ENCODE measurements around the gene STOX2.

The STOX2 gene

DNA sequence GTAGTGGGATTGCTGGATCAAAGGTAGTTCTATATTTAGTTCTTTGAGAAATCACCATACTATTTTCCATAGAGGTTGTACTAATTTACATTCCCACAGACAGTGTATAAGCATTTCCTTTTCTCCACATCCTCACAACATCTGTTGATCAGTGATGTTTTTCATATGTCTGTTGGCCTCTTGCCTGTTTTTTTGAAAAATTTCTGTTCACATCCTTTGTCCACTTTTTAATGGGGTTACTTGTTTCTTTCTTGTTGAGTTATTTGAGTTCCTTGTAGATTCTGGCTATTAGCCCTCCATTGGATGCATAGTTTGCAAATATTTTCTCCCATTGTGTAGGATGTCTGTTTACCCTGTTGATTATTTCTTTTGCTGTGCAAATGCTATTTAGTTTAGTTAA is 72.6 kb downstream of the STOX2 start:
- in situ Hi-C loops (cut with HindIII; ENCODE audit: low sequenced_read_pairs) = no loop called here

DNA sequence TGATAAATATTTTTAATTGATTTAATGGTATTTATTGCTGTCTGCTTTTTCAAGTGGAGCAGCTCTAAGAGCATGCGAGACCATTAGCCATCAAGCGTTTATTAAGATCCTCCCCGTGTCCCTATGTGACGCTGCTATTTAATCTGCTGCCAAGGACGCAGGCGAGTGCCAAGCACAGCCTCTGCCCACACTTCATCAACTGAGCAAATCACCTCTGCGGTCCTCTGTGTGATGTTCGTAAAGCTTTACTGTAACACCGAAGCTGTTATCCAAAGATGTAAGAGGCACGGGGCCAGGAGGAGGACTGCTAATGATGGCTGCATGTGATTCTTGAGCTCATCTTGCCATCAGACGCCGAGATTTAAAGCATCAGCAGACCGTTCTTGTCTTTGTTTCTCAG is 79.5 kb downstream of the STOX2 start:
- in situ Hi-C loops (cut with HindIII; ENCODE audit: low sequenced_read_pairs) = no loop called here

DNA sequence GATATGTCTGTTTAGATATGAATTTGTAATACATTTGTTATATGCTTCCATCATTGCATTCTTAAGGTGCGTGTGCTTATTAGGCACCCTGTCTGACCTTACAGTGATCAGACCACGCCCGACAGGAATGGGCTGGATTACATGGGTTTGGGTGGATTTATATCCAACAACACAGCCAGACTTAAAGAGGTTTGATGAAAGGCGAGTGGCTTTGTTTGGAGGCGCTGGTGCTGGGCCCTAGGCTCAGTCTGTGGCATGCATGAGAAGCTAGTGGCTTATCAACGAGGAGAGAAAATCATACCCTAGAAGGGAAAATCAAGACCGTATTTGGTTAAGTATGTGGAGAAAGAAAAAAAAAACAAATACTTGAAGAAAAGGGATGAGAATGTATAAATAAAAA is 80.7 kb downstream of the STOX2 start:
- in situ Hi-C loops (cut with HindIII; ENCODE audit: low sequenced_read_pairs) = no loop called here

DNA sequence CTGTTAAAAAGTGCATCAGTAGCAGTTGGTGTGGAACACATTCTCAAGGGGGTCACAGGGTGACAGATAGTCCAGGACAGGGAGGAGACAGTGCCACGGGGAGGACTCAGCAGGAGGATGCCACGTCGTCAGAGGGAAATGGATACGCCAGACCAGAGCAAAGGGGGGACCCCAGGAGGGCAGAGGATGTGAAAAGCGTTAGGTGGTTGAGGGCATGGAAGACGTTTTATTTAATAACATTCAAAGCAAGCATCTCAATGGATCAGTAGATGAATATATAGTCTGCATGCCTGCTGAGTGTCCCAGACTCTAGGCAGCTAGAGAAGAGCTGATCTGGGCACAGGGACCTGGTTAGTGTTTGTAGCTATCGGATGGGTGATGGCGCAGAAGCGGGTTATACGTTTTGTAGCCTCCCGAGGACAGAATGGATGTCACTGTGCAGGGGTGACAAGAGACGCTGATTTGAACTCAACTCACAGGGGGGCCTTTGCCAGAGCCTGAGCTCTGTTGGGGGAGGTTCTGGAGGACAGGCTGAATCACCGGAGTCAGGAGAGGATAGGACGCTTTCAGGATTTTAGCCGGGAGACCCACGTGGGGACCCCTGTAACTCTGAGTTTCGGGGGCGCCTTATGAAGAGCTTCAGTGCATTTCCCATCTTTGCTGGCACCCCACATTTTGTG is 81.3 kb downstream of the STOX2 start:
- in situ Hi-C loops (cut with HindIII; ENCODE audit: low sequenced_read_pairs) = no loop called here

DNA sequence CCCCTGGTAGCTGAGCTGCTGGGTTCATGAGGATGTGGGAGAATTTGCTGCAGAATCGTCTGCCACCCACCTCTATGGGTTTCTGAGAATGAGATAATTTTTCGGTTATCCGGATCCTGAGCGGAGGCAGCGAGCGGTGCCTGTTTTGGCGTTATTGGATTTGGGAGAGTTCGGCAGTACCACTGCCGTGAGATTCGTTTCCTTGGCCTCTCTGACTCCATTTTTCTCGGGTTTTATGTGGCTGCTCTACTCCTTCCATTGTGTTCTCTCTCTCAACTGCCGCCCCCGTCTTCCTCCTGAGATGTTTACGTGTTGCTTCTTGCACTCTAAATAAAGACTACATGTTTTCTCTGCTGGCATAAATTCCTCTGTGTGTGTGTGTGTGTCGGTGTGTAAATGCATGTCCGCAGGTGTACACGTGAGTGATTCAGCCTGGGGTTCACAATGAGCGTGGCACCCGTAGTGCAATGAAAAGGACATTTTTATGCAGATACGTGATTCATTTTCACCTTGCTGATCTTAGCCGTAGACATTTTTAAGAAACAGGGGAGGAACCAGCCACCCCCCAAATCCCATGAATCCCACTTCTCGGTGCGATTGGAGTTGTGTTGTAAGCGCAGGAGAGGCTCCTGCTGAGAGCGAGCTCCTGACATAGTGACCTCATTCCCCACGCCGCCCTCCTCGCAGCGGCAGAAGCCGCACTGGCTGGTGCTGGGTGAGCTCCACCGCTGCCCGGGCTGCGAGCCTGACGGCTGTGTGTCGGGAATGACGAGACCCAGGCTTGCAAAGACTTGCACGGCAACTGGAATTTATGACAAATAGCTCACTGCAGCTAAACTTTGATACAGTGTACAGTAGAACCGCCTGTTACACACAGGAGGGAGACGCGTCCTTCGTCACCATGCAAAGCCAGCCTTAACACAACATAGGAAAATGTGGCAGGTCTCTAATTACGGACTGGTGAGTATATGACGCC is 82.2 kb downstream of the STOX2 start:
- in situ Hi-C loops (cut with HindIII; ENCODE audit: low sequenced_read_pairs) = no loop called here

DNA sequence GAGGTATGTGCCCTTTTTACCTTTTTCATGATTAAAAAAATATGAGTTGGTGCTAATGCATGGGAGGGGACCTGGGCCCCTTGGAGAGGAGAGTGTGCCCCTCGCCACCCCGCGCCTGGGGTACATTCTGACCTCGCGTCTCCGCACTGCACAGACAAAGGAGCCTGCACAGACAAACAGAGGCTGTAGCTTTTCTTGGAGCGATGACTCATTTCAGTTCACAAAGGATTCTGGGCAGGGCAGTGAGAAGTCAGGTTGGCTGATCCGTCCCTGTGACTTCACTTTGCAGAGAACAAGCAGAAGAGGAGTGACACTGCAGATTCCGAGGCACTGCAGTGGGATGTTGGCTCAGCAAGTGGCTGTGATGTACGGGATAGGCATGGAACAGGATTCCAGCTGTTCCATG is 82.9 kb downstream of the STOX2 start:
- in situ Hi-C loops (cut with HindIII; ENCODE audit: low sequenced_read_pairs) = no loop called here

DNA sequence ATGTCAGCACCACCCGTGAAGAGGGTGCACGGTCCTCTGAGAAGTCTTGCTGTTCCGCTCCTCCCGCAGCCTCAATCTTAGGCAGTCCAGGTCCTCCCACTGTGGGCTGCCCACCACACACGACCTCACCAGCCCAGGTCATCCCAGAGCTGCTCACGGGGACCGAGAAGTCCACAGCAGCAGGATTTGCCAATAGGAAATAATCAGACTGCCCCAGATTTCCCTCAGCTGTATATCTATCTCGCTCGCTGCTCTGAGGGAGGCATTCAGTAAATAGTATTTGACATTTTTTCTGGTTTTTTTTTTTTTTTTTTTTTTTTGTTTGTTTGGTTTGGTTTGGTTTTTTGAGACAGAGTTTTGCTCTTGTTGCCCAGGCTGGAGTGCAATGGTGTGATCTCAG is 83.8 kb downstream of the STOX2 start:
- in situ Hi-C loops (cut with HindIII; ENCODE audit: low sequenced_read_pairs) = no loop called here

DNA sequence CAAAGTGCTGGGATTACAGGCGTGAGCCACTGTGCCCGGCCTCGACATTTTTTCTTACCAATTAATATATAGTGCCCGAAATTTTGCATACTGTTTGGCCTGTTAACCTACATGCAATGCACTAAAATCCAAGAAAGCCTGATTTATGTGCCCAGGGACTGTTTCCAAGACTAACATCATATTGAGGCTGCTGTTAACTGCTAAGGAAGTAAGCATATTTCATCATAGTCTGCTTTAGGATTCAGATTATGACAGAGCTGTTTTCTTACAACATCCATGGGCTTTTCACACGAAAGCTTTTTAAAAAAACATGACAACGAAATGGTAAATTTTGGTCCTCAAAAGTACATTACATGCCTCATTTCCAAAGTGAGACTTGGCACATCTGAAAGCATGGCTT is 84.4 kb downstream of the STOX2 start:
- in situ Hi-C loops (cut with HindIII; ENCODE audit: low sequenced_read_pairs) = no loop called here

DNA sequence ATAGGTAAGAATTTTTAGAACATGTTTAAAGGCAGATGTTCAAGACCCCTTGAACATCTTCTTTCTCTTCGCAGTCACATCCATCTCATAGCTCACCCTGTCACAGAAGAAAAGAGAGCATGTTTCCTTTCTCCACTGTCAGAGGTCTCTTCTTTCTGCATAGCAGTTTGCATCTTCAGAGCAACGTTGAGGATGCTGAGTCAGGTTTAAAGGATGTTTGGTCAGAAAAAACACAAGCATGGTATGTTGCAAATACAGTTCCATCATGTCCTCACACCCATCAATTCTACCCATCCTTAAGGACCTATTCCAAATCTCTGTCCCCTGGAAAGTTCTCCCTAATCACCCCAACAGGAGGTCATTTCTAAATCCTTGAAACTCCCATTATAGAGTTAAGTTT is 84.8 kb downstream of the STOX2 start:
- in situ Hi-C loops (cut with HindIII; ENCODE audit: low sequenced_read_pairs) = no loop called here

DNA sequence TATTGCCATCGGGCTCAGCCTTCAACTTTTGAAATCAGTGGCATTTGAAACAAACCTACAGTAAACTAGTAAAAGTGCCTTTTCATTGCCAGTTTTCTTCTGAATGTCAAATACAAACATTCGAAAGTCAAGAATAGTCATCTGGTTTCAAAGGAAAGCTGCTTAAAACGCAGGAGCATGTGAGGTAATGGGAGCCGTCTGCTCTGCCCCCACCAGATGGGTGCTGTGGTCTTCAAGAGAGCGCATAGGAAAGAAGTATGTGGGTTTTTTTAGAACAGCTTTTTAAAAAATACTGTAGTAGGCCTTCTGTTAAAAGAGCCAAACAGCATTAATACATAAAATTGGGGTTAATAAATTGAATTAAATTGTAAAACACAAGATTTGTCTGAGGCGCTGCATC is 88.6 kb downstream of the STOX2 start:
- in situ Hi-C loops (cut with HindIII; ENCODE audit: low sequenced_read_pairs) = no loop called here

DNA sequence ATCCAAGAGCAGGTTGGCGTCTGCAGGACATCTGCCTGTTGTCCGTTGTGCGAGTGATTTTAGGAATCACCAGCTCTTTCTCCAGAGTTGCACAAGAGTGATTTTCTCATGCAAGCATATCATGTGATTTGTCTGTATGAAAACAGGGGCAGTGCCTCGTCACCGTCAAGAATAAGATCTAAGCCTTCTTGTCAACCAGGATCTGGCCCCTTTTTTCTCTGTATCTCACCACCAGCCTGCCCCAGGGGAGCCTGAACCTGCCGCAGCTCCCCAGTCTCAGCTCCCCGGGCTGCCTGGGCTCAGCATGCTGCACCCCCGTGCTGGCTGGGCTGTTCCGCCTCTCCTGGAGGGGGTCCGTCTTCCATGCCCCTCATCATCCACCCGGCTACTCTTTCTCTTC is 90.5 kb downstream of the STOX2 start:
- in situ Hi-C loops (cut with HindIII; ENCODE audit: low sequenced_read_pairs) = no loop called here

DNA sequence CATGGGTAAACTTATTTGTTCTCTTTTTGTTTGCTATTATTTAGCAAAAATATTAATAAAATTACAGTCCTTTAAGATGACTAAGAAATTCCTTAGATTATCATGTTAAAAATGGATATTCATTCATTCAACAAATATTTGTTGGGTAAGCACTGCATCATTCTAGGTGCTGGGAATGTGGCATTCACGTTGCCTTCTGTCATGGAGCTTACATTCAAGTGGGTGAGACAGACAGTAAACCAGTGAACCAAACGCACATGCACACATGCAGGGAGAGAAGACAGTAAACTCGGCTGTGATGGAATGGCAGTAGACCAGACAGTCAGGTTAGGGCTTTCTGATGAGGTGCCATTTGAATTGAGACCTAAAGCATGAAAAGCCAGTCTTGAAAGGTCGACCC is 91.8 kb downstream of the STOX2 start:
- in situ Hi-C loops (cut with HindIII; ENCODE audit: low sequenced_read_pairs) = no loop called here

DNA sequence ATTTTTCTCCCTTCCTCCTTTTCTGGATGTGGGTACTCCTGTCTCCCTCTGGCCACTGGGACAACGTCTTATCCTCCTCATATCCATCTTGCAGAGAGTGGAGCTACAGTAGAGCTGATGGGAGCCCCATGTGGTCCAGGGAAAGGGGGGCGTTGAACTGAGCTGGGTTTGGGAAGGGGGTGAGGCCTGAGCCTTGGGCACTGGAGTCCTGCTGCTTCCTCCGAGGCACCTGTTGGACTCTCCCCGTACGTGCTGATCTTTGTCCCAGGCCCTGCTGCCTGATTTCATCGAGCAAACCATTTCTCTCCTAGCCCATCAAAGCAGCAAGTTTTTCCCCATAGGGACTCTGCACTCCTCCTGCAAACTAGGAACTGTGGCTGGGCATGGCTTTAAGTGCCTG is 94.3 kb downstream of the STOX2 start:
- in situ Hi-C loops (cut with HindIII; ENCODE audit: low sequenced_read_pairs) = no loop called here

DNA sequence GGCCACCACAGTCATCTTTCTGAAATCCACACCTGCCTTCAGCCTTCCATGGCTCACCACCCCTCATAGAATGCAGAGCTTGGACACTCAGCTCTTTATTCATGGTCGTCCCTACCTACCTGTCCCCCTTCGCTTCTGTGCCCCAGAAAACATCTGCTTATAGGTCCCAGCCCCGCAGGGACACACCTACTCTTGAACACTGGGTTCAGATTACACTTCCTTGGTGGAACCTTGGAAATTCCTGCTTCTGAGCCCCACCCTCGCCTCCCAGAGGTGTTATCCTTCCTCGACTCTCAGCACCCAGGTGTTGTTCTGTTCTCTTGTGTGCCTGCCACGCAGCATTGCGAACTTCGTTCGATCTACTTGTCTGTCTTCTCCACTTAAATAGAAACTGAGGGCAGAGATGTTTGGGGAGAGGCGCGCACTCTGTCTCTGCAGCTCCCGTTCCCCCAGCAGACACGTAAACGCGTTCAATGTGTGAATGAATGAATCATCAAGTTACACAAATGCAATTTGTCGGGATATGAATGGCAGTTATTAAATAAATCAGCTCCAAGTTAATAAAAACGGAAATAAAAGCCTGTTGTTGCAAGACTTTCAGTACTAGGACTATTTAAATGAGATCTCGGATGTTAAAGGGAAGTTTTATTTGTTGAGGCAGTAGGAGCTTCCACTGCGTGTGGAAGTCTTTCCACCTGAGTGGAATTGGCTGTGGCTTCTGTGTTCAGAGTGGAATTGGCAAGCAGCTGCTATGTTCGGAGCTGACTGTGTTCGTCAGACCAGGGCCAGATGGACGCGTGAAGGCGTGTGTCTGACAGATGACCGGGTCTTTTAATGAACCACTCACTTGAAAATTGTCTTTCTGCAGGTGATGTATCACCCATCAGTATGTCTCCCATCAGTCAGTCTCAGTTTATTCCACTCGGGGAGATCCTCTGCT is 95.6 kb downstream of the STOX2 start:
- in situ Hi-C loops (cut with HindIII; ENCODE audit: low sequenced_read_pairs) = no loop called here

DNA sequence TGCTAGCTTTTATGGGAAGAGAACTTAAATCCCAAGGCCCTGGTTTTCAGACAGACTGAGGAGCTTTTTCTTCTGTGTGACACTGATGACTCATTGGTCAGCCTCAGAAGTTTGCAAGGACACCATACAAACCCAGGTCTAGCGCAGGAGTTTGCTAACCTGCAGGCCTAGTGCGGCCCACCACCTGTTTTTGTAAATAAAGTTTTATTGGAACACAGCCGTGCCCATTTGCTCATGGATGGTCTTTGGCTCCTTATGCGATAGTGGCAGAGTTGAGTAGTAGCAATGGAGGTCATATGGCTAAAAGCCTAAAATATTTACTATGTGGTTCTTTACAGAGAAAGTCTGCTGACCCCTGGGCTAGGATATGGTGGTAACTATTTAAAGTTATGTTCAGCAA is 98.3 kb downstream of the STOX2 start:
- in situ Hi-C loops (cut with HindIII; ENCODE audit: low sequenced_read_pairs) = no loop called here

DNA sequence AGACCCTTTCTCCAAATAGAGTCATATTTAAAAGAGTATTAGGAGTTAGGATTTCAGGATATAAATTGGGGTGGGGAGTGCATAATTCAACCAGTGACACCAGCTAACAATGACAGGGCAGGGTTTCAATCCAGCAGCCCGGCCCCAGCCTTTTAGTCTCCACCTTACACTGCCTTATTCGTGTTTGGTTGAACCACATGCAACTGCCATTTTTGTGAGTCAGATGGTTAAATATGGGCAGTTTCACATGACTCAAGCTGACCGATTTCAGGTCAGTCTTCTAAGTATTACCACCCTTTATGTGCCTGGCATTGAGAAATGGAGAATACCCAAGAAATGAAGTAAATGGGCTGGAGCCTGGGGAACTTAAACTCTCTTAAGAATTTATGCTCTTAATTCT is 102.8 kb downstream of the STOX2 start:
- in situ Hi-C loops (cut with HindIII; ENCODE audit: low sequenced_read_pairs) = no loop called here

DNA sequence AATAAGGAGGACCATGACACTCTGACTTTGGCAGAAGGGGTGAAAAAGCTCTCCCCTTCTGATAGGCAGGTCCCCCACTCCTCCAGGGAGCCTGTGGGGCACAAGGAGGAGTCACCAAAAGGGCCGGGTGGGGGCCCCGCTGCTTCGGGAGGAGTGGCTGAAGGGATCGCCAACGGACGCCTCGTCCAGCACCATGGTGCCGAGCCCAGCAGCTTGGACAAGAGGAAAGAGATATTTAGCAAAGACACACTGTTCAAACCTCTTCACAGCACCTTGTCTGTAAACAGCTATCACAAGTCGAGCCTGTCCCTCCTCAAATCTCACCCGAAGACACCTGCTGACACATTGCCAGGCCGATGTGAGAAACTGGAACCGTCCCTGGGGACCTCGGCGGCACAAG is 105.6 kb downstream of the STOX2 start:
- in situ Hi-C loops (cut with HindIII; ENCODE audit: low sequenced_read_pairs) = no loop called here

DNA sequence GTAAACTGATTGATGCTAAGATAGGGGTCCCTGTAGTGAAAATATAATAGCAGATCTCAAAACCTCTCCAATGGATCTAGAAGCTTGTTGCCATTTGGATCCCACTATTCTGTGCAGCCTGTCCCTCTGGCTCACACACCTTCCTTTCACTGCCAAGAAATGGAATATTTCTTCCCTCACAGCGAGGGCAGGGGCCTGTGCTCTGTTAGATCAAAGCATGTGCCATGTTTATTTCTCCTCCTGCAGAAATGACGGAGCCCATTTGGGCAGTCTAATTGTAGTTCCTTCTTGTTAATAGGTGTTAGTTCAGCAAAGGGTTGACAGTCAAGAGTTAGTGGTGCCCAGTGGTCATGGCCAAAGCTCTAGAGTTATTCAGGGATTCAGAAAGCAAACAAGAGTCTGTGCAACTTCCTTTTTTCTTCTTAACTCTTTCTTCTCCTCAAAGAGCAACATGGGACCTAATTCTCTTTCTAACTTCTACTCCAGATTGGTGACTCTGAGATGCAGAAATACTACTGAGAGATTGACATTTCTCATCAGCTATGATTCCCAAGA is 106.8 kb downstream of the STOX2 start:
- in situ Hi-C loops (cut with HindIII; ENCODE audit: low sequenced_read_pairs) = no loop called here

DNA sequence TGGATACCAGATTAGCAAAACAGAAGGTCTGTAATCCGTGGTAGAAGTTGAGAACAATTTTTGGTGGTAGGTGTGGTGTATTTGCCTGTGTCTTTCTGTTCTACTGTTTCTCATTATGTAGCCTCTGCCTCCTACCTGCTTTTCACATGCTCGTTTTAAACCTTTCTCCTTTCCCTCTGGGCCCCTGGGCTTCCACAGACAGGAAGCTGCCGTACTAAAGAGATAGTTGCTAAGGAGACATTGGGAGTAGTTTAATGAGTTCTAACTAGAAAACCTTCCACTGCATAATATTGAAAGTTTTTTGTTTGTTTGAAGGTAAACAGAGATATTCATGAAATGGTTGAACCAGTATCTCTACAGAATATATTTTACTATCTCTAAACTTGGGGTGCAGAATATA is 107.8 kb downstream of the STOX2 start:
- in situ Hi-C loops (cut with HindIII; ENCODE audit: low sequenced_read_pairs) = no loop called here

DNA sequence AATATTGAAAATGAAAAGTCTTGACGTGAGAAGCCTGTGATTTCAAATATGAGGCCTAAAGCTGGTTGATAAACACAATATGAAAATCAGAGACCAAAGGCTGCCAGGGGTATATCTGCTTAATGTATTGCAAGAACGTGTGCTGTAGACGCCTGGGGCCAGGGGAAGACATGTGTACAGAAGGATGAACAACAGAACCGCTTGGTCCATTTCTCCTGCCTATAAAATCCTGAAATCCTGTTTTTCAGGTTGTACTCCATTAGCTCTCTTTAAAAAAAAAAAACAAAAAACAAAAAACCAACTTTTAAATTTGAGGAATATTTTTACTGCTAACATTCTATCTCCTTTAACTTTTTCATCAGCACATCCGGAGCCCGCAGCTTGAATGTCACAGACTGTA is 109.2 kb downstream of the STOX2 start:
- in situ Hi-C loops (cut with HindIII; ENCODE audit: low sequenced_read_pairs) = no loop called here
